ENCODE data around the gene TBX21. TPM values are rescaled to one million over a fixed set of nuclear protein-coding genes. Genes with fewer than 3 reads are reported as not detected.

The TBX21 gene
- total and polyA plus RNA-seq, 2 of the 4 experiments (the other 2 are of a cell fraction) = not detected

DNA sequence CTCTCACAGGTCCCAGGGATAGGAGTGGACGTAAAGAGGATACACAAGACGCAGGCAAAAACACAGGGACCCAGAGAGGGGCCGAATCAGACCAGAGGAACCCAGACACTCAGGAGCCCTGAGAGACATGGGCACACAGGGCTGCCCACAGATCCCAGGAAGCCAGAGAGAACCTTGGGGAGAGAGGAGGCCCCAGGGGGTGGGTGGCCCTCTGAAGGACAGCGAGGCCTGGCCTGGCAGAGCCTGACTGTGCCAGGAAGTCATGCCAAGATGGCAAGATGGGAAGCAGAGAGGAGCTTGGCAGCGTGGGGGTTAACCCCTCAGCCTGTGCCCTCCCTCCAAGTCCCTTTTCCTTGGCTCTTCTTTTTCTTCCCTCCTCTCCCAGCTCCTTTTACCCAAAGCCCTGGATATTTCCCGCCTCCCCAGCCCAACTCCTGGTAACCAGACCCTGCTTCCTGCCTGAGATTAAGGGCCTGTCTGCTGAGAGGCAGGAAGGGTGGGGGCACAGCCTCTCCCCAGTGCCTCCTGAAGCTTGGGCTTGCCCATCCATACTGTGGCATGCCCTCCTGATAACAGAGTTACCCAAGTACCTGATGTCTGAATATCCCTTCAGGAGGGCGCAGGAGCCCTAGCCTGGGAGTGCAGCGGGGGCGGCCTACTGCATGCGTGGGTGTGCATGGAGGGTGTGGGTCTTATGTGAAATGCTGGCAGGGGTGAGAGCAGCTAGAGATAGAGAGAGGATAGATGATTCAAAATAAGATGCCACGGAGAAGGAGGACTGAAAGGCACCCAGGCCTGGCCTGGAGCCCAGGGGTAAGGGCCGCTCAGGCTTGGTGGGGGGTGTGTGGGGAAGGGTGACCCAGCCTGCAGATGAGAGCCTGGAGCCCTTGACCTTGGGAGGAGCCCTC is 6.0 kb upstream of the TBX21 start:
- H4K20me1 ChIP-seq (ENCODE audit: insufficient read depth, low read length) = no peaks in the 10 kb centered on the region; the same call in none of the 2 replicates
- H2BK15ac ChIP-seq (ENCODE audit: low read depth, low read length) = no peak overlapping the region
- no peak overlapping the region for H3K4ac ChIP-seq (ENCODE audit: low read depth, low read length)
- dilution Hi-C loops (cut with HindIII; ENCODE audit: low sequenced_read_pairs, unreplicated experiment) (no loop called here), in situ Hi-C loops (cut with MboI; ENCODE audit: low sequenced_read_pairs) (no loop called here), intact Hi-C loops (cut with micrococcal nuclease) (loop anchor here (10.0 kb wide), 1 partner anchor 48 kb away; no protein-coding TSS in a partner anchor)
- H4K8ac ChIP-seq (ENCODE audit: low read depth in 2 of 2, low read length in 2 of 2) = no peak overlapping the region
- H2BK20ac ChIP-seq (ENCODE audit: low read depth, low read length) = no peak overlapping the region
- H3K4me2 ChIP-seq (ENCODE audit: low read depth, low read length) = no peak overlapping the region
- no peaks in the 10 kb centered on the region for H3K36me3 ChIP-seq (ENCODE audit: control insufficient read depth, insufficient read depth, low read length)
- H3K56ac ChIP-seq (ENCODE audit: extremely low read depth, insufficient read depth, low read length) = no peak overlapping the region
- H3K18ac ChIP-seq (ENCODE audit: low read depth, low read length) = no peak overlapping the region
- CTCF ChIA-PET = no interaction called here
- H3K4me3 ChIP-seq (ENCODE audit: insufficient read depth, low read depth, low read length) = no peak overlapping the region
- POLR2A ChIA-PET (ENCODE audit: unreplicated experiment) = no interaction called here
- H3K9me1 ChIP-seq (ENCODE audit: insufficient read depth, low read length) = no peaks in the 10 kb centered on the region
- no peaks in the 10 kb centered on the region for H3K9me3 ChIP-seq (ENCODE audit: control insufficient read depth, insufficient read depth, low read length)
- H3K9ac ChIP-seq (ENCODE audit: low read depth, low read length) = no peak overlapping the region
- no peak overlapping the region for H2AK5ac ChIP-seq (ENCODE audit: low read depth, low read length)
- H3K14ac ChIP-seq (replicated peaks; ENCODE audit: low read depth, low read length) = no peak overlapping the region
- peaks cover 90% of the 10 kb centered on the region for H3K27me3 ChIP-seq (ENCODE audit: control insufficient read depth, insufficient read depth, low read length)
- H4K91ac ChIP-seq (ENCODE audit: insufficient read depth, low read depth, low read length) = no peak overlapping the region
- ATAC-seq (ENCODE audit: low read depth) (no peak), DNase-seq (no peak)
- H2BK5ac ChIP-seq (ENCODE audit: low read depth, low read length, poor library complexity, severe bottlenecking) = no peak overlapping the region
- H3K79me1 ChIP-seq (ENCODE audit: low read depth in 1 of 2, low read length in 2 of 2) = no peaks in the 10 kb centered on the region
- no peak overlapping the region for H2AK9ac ChIP-seq (replicated peaks; ENCODE audit: low read depth, low read length, poor library complexity)
- H4K5ac ChIP-seq (ENCODE audit: low read depth, low read length) = no peak overlapping the region
- no TSS peak for BruUV-seq (replicated peaks)
- H2AFZ ChIP-seq (replicated peaks; ENCODE audit: low read length, poor library complexity) = no peak overlapping the region
- WGBS, 2 experiments (ENCODE audit: extremely low coverage in 2 of 2, insufficient read length in 1 of 2) = 67% methylated on average over 5 of the region's 12 CpGs; no CpG with 5 or more reads in 1 of the 2 experiments
- TF ChIP-seq CHD1 (IDR thresholded peaks at IDR 0.05; ENCODE audit: low read depth, low read length) (no peak), POLR2A (IDR thresholded peaks at IDR 0.05; ENCODE audit: low read depth, low read length) (no peak), FOS (IDR thresholded peaks at IDR 0.05; ENCODE audit: low read depth, low read length) (no peak), MAZ (IDR thresholded peaks at IDR 0.05; ENCODE audit: borderline replicate concordance, low read depth, low read length) (no peak), BHLHE40 (IDR thresholded peaks at IDR 0.05; ENCODE audit: low read depth, low read length) (no peak), SMC3 (IDR thresholded peaks at IDR 0.05; ENCODE audit: low read depth, low read length) (no peak), RFX5 (IDR thresholded peaks at IDR 0.05; ENCODE audit: low read depth, low read length) (no peak), MXI1 (IDR thresholded peaks at IDR 0.05; ENCODE audit: borderline replicate concordance, low read depth, low read length) (no peak), RCOR1 (IDR thresholded peaks at IDR 0.05; ENCODE audit: insufficient replicate concordance, low read length) (no peak), MAFK (IDR thresholded peaks at IDR 0.05; ENCODE audit: low read depth, low read length) (no peak), CEBPB (IDR thresholded peaks at IDR 0.05; ENCODE audit: low read depth, low read length) (no peak), RAD21 (IDR thresholded peaks at IDR 0.05; ENCODE audit: low read length) (no peak)
- TF ChIP-seq, protein P1, sequence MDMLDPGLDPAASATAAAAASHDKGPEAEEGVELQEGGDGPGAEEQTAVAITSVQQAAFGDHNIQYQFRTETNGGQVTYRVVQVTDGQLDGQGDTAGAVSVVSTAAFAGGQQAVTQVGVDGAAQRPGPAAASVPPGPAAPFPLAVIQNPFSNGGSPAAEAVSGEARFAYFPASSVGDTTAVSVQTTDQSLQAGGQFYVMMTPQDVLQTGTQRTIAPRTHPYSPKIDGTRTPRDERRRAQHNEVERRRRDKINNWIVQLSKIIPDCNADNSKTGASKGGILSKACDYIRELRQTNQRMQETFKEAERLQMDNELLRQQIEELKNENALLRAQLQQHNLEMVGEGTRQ (IDR thresholded peaks at IDR 0.05; ENCODE audit: low read depth, low read length) = no peak
- TF ChIP-seq, protein P2, sequence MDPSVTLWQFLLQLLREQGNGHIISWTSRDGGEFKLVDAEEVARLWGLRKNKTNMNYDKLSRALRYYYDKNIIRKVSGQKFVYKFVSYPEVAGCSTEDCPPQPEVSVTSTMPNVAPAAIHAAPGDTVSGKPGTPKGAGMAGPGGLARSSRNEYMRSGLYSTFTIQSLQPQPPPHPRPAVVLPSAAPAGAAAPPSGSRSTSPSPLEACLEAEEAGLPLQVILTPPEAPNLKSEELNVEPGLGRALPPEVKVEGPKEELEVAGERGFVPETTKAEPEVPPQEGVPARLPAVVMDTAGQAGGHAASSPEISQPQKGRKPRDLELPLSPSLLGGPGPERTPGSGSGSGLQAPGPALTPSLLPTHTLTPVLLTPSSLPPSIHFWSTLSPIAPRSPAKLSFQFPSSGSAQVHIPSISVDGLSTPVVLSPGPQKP (IDR thresholded peaks at IDR 0.05; ENCODE audit: borderline replicate concordance, low read depth, low read length) = no peak
- TF ChIP-seq, protein P3, sequence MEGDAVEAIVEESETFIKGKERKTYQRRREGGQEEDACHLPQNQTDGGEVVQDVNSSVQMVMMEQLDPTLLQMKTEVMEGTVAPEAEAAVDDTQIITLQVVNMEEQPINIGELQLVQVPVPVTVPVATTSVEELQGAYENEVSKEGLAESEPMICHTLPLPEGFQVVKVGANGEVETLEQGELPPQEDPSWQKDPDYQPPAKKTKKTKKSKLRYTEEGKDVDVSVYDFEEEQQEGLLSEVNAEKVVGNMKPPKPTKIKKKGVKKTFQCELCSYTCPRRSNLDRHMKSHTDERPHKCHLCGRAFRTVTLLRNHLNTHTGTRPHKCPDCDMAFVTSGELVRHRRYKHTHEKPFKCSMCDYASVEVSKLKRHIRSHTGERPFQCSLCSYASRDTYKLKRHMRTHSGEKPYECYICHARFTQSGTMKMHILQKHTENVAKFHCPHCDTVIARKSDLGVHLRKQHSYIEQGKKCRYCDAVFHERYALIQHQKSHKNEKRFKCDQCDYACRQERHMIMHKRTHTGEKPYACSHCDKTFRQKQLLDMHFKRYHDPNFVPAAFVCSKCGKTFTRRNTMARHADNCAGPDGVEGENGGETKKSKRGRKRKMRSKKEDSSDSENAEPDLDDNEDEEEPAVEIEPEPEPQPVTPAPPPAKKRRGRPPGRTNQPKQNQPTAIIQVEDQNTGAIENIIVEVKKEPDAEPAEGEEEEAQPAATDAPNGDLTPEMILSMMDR (conservative IDR thresholded peaks at IDR 0.05; ENCODE audit: low read depth, low read length) = no peak
- H3K27ac ChIP-seq (ENCODE audit: insufficient read depth, low read length) = no peak overlapping the region
- H3K4me1 ChIP-seq (ENCODE audit: control insufficient read depth, insufficient read depth, low read length) = no peaks in the 10 kb centered on the region
- H3K23ac ChIP-seq (ENCODE audit: low read depth, low read length) = no peak overlapping the region
- no peak overlapping the region for H2BK120ac ChIP-seq (ENCODE audit: low read depth, low read length)

All from IMR-90 (cell line).